Measurements from ENCODE around the gene EFCC1. TPM values are rescaled to one million over a fixed set of nuclear protein-coding genes. Genes with fewer than 3 reads are reported as not detected.
A peak's percentile ranks its signal among the peaks of the same experiment; 100 is the strongest.

The EFCC1 gene
- total RNA-seq, 1 donor from 2014 or later = 0.60 TPM

GRCh38 chr3:128992926-128993460 is 8.1 kb upstream of the EFCC1 start:
- Mint-ChIP-seq H3K4me1 (ENCODE audit: low read depth) (peaks cover 11% of the 10 kb centered on the region), H3K27me3 (peaks cover 5% of the 10 kb centered on the region), H3K36me3 (ENCODE audit: insufficient read depth) (no peaks in the 10 kb centered on the region), H3K4me3 (ENCODE audit: low read depth) (peak overlapping the region; percentile 74), H3K9me3 (ENCODE audit: low read depth) (no peaks in the 10 kb centered on the region), H3K27ac (peak overlapping the region; percentile 77)
- no peak for DNase-seq (ENCODE audit: low spot score, unreplicated experiment)
- no peak for TF ChIP-seq CTCF (IDR thresholded peaks at IDR 0.05; ENCODE audit: unreplicated experiment)

- Mint-ChIP-seq H3K4me3 (ENCODE audit: low read depth) (peak within 1 kb of the TSS; percentile 74), H3K9me3 (ENCODE audit: low read depth) (no peaks in the 10 kb centered on the region), H3K27me3 (peaks cover 5% of the 10 kb centered on the region), H3K4me1 (ENCODE audit: low read depth) (peaks cover 16% of the 10 kb centered on the region), H3K36me3 (ENCODE audit: insufficient read depth) (no peaks in the 10 kb centered on the region), H3K27ac (peak within 1 kb of the TSS; percentile 77)
- peak; percentile 22 for TF ChIP-seq CTCF (IDR thresholded peaks at IDR 0.05; ENCODE audit: unreplicated experiment)
- peak; percentile 84 for DNase-seq (ENCODE audit: low spot score, unreplicated experiment)
These were observed 7.5 kb upstream of the EFCC1 start, which contains the start of gene CFAP92 for GRCh38 chr3:128993461-128994172. Gene CFAP92, minus strand, starts transcription at chr3:128994076. Its CDS starts 772 bp downstream, at chr3:128993304.

GRCh38 chr3:128994173-128994512 is 7.0 kb upstream of the EFCC1 start:
- peaks cover 21% of the 10 kb centered on the region for H3K4me1 Mint-ChIP-seq (ENCODE audit: low read depth)
- TF ChIP-seq CTCF (IDR thresholded peaks at IDR 0.05; ENCODE audit: unreplicated experiment) = no peak
- no peak for DNase-seq (ENCODE audit: low spot score, unreplicated experiment)
- no peaks in the 10 kb centered on the region for H3K9me3 Mint-ChIP-seq (ENCODE audit: low read depth)
- no peaks in the 10 kb centered on the region for H3K36me3 Mint-ChIP-seq (ENCODE audit: insufficient read depth)
- peaks cover 5% of the 10 kb centered on the region for H3K27me3 Mint-ChIP-seq
- H3K4me3 Mint-ChIP-seq (ENCODE audit: low read depth) = peak overlapping the region; percentile 51
- no peak overlapping the region for H3K27ac Mint-ChIP-seq

GRCh38 chr3:128994581-128995546 is 6.2 kb upstream of the EFCC1 start:
- Mint-ChIP-seq H3K36me3 (ENCODE audit: insufficient read depth) (no peaks in the 10 kb centered on the region), H3K27me3 (peaks cover 6% of the 10 kb centered on the region), H3K4me1 (ENCODE audit: low read depth) (peaks cover 22% of the 10 kb centered on the region), H3K9me3 (ENCODE audit: low read depth) (no peaks in the 10 kb centered on the region), H3K4me3 (ENCODE audit: low read depth) (peak overlapping the region; percentile 51), H3K27ac (no peak overlapping the region)
- no peak for DNase-seq (ENCODE audit: low spot score, unreplicated experiment)
- TF ChIP-seq CTCF (IDR thresholded peaks at IDR 0.05; ENCODE audit: unreplicated experiment) = no peak

- Mint-ChIP-seq H3K9me3 (ENCODE audit: low read depth) (no peaks in the 10 kb centered on the region), H3K27ac (no peak overlapping the region), H3K4me3 (ENCODE audit: low read depth) (no peak overlapping the region), H3K27me3 (peaks cover 15% of the 10 kb centered on the region), H3K36me3 (ENCODE audit: insufficient read depth) (no peaks in the 10 kb centered on the region), H3K4me1 (ENCODE audit: low read depth) (peaks cover 26% of the 10 kb centered on the region)
- TF ChIP-seq CTCF (IDR thresholded peaks at IDR 0.05; ENCODE audit: unreplicated experiment) = no peak
- no peak for DNase-seq (ENCODE audit: low spot score, unreplicated experiment)
These were observed 5.4 kb upstream of the EFCC1 start for GRCh38 chr3:128995737-128996136.

Data from progenitor cell of endocrine pancreas (in vitro differentiated cells).